Femur (tissue), 1 donor: Measurements from ENCODE around the gene CAPRIN1.

Experiments used
- DNase-seq: peaks from one replicate; pipeline ENCODE4 v3.0.0-alpha.2; 2017

Gene CAPRIN1

DNA sequence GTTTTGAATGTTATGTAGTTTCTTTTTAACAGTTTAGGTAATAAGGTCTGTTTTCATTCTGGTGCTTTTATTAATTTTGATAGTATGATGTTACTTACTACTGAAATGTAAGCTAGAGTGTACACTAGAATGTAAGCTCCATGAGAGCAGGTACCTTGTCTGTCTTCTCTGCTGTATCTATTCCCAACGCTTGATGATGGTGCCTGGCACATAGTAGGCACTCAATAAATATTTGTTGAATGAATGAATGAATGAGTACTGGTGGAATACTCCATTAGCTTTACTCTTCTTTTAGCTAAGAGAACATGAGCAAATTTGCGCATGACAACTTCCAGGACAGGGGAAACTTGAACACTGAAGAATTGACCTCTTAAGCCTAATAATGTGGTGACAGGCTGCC lies 47.3 kb downstream of the CAPRIN1 start:
- no peak for DNase-seq

DNA sequence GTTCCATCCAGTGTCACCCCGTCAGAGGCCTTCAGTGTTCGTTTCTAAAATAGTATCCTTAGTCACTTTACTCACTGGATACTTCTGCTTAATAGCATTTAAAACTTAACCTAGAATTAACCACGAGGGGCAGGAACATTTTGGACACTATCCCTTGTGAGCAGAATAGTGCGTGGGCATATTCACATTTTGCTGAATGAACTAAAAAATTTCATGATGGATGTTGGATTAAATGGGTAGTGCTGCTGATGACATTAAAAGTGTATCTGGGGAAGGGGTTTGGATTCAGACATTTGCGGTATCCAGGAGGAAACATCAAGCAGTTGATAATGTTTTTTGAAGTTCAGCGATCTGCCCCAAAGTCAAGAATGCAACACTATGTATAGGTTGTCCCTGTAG lies 53.1 kb downstream of the CAPRIN1 start:
- DNase-seq = no peak

DNA sequence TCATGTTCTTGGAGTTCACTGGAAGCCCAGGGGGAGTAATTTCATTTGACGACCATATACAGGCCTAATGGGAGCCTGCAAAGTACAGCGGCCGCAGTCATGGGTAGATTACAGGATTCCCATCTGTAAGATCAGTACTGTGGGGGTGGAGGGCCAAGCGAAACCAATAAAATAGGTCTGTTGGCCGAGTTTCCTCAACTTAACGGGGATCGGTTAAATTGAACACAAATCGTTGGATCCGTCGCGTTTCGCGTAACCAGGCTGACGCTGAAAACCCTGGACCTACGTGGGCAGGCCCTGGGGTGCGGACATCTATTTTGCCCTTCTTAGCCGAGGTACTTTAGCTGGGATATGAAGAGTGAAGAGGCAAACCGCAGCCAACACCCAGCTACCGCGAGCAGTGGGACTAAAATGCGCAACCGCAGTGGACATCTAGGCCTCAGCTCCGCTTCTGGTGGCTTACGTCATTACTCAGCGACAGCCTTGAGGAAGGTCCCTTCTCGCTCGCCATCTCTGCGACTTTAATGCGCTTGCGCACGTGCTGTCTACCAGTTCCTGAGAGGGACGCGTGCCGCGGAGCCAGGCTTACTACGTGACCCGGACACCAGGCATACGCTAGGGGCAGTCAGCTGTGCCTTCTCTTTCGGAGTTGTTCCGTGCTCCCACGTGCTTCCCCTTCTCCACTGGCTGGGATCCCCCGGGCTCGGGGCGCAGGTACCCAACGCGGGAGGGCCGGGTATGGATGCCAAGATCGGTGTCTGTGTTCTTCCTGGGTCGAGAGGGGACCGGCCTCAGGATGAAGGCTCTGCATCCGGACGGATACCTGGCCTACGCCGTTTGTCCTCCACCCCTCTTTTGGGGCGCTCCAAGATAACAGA lies 53.8 kb downstream of the CAPRIN1 start, which contains the start of gene NAT10:
Gene NAT10, plus strand, starts transcription at position 551 of the 878 bp plus-strand sequence. CDS start 2,597 bp downstream, outside the sequence.
- DNase-seq = peak; percentile 98

- DNase-seq = no peak
Observed at GRCh38 chr11:34105957-34106504, 54.5 kb downstream of the CAPRIN1 start.

GRCh38 chr11:34111722-34112270 lies 60.3 kb downstream of the CAPRIN1 start:
- no peak for DNase-seq

GRCh38 chr11:34114014-34114413 lies 62.5 kb downstream of the CAPRIN1 start:
- no peak for DNase-seq

- DNase-seq = no peak
Observed at GRCh38 chr11:34114471-34114870, 62.9 kb downstream of the CAPRIN1 start.

DNA sequence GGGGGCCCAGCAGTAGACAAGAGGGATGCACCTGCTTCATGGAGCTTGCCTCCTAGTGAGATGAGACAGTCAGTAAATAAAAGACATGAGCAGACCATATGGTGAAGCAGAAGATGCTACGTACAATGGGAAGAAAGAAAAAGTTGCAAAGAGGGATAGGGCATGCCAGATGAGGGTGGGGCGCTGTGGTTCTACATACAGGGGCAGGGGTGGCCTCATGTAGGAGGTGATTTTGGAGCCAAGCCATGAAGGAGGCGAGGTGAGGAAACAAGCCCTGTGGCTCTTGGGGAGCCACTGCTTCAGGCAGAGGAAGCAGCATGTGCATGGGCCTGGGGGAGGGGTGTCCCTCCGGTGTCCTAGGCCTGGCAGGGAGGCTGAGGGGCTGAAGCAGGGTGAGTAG lies 69.1 kb downstream of the CAPRIN1 start:
- no peak for DNase-seq

DNA sequence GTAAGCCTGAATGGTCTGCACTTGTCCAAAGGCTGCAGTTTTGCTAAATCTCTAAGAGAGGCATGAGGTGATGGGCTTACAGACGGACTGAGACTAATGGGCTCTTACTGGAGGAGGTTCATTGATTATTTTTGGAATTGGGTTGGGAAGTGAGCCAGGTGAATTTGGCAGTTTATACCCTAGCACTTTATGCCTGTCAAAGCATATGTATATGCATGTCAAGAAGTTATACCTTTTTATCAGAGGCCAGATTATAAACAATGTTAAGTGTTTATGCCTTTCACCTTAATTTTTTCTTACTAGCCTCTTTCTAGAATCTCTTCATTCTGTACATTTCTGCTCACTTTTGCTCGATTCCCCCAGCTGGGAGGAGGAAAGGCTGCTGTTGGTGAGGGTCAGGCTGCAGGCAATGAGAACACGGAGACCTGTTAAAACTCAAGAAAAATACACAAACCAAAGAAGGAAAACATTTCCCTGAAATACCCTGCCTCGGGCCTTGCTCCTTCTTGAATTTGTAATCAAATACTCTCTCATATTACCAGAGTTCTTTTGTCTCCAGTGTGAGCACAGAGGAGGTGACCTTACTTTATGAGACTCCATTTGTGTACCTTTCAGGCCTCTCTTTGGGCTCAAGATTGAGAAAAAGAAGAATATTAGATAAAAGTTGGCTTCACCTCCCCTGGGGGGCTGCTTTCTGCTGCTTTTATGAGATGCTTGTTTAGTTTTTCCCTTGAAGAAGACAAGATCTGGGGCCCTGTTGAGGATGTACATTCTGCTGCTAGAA lies 73.5 kb downstream of the CAPRIN1 start:
- no peak for DNase-seq

DNA sequence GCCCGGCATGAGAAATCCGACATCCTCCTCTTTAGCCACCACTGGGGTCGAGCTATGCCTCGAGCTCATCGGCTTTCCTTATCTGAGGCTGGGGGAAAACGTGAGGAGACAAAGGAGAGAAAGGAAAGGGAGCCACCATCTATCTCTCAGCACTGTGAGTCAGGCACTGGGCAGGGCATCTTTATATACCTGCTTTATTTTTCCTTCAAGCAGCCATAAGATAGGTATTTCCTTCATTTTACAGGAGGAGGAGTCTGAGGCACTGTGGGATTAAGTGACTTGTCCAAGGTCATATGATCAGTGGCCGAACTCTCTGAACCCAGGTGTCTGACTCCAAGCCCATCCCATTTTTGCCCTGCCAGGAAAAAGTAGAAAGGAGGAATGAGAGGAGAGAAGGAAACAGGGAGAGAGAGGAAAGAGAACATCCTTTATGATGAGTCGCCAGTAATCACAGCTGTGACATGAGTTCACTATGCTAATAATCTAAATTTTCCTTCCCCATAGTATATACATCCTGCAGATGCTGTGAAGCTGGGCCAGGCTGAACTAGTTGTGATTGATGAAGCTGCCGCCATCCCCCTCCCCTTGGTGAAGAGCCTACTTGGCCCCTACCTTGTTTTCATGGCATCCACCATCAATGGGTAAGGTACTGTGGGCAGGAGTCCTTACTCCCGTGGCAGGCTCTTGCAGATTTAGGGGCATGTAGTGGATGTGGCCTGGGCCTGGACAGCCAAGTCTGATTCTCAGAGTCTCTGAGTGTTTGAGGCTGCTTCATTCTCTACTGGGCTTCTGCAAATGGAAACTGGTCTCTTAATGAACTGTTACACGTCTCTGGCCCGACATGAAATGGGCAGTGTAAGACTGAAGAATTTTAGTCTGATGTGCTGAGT lies 75.7 kb downstream of the CAPRIN1 start:
- no peak for DNase-seq

- no peak for DNase-seq
Observed at GRCh38 chr11:34128824-34129223, 77.3 kb downstream of the CAPRIN1 start.

- DNase-seq = no peak
Observed at GRCh38 chr11:34132261-34132965, 80.9 kb downstream of the CAPRIN1 start.

DNA sequence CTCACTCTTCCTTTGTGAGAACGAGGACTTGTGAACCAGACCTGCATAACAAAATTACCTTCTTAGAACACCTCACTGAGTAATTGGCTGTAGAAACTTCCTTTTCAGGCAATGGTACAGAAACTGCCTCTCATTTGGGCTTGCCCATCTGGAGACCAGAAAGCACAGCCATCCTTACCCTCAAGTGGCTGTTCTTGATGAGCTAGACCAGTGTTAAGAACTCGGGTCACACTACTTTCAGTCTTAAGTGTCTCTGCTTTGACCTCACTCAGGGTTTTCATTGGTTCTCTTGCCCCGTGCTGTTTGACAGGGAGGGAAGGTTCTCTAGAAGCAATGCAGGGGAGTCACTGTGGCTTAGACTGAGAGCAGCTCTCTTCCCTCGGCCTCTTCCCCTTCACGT lies 83.2 kb downstream of the CAPRIN1 start:
- DNase-seq = no peak

- DNase-seq = no peak
Observed at GRCh38 chr11:34135439-34135838, 83.9 kb downstream of the CAPRIN1 start.

DNA sequence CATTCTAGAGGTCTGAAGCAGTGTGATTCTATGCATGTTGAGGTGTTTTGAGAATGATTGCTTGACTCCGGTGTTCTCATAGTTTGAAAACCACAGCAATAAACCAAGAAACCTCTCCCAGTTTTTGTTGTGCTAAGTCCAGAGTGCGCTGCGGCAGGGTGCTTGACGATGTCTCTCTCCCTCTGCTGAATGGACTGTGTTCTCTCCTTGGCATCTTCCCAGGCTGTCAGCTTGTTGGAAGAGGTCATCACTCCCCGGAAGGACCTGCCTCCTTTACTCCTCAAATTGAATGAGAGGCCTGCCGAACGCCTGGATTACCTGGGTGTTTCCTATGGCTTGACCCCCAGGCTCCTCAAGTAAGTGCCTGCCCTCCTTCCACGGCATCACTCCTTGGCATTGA lies 84.9 kb downstream of the CAPRIN1 start:
- DNase-seq = no peak

DNA sequence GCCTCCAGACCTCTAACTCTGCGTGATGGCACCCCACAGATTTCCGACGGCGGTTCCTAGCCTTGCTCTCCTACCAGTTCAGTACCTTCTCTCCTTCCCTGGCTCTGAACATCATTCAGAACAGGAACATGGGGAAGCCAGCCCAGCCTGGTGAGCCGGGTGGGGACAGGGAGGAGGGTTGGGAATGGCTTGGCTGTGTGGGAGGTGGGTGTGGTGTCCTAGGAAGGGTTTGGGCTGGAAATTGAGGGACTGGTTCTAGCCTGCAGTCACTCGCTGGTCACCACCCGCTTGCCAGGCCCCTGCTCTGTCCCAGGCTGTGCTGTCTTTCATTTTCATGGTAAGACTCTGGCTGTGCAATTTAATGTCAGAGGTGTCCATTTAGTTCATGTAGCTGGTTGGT lies 87.8 kb downstream of the CAPRIN1 start:
- DNase-seq = no peak

DNA sequence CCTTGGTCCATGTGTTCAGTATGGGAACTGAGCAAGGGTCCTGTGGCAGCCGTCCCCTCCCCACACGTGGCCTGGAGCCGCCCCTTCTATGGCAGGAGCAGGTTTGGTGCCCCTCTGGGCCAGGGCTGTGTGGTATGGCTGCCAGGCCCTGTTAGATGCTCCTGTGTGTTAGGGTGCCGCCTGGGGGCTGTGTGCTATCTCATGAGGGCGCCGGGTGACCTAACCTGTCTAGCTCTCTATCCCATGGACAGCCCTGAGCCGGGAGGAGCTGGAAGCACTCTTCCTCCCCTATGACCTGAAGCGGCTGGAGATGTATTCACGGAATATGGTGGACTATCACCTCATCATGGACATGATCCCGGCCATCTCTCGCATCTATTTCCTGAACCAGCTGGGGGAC lies 88.6 kb downstream of the CAPRIN1 start:
- DNase-seq = no peak

DNA sequence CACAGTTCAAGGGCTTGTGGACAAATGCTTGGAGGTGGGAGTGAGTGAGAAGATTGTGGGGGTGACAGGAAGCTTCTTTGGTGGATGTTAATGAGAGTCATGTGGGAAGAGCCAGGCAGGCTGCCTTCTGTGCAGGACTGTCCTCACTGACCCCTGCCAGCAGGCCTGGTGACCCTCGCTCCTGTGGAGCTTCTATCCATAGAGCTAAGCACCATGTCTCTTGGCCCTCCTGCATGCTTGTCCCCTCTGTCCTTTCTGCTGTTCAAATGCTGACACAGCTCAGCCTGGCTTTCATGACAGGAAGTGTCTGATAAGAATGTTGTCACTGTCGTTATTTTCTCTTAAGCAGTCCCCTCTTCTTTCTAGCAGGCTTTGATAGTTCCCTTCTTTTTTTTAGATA lies 91.5 kb downstream of the CAPRIN1 start:
- DNase-seq = no peak

GRCh38 chr11:34145073-34145472 lies 93.5 kb downstream of the CAPRIN1 start:
- DNase-seq = no peak

DNA sequence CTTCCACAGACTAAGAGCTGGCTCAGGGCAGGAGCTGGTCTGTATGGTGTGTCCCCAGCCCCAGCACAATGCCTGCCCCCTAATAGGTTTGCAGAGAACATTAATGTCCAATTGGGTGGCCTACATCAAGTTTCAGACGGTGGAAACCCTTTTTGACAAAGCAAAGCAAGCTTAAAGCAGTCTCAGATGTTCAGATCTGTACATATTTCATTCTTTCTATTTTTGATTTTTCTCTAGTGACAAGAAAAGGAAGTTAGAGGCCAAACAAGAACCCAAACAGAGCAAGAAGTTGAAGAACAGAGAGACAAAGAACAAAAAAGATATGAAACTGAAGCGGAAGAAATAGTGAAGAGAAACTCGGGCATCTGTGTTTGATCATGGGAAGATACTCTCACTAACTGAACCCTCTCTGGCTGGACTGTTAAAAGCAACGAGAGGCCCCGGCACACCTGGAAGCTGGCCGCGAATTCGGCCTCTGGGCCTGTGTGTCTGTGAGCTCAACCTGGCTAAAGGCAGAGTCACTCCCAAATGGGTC lies 94.4 kb downstream of the CAPRIN1 start:
- DNase-seq = peak; percentile 9

DNA sequence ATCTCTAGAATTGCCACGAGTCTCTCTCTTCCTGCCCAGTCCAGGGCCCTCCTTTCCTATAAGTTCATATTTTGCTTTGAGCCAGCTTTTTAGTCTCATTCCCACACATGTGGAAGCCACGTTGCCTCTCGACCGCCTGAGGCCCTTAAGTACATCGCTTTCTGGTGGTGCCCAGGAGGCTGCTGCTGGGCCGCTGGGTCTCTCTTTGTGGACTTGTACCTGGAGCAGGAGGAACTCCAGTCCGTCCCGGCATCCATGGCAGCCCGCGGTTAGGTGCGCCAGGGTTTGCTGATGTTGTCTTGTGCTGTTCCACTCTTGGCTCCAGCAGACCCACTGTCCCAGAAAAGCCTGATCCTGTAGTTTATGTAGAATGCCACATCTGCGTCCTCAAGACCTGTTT lies 94.9 kb downstream of the CAPRIN1 start:
- peak; percentile 13 for DNase-seq
